ENCODE results near the gene FANCL.
"Not testable (repeated sequence)": the region's sequence is repeated elsewhere in the genome, so short reads cannot be mapped to it uniquely, and the experiment has no call there.

The FANCL gene

GRCh38 chr2:58240670-58241545 is at the start of gene FANCL:
Gene FANCL (minus strand): TSS chr2:58241325. CDS start chr2:58241313, 12 bp downstream.
- peak; percentile 93 for DNase-seq

- DNase-seq: no peak
Observed at GRCh38 chr2:58289029-58289428, 47.9 kb upstream of the FANCL start.

GRCh38 chr2:58283931-58284330 is 42.8 kb upstream of the FANCL start:
- no peak for DNase-seq

- DNase-seq: not testable (repeated sequence)
Observed at GRCh38 chr2:58275144-58275543, 34.0 kb upstream of the FANCL start.

- DNase-seq: no peak
Observed at GRCh38 chr2:58271826-58272225, 30.7 kb upstream of the FANCL start.

- DNase-seq: no peak
Observed at GRCh38 chr2:58268685-58269084, 27.6 kb upstream of the FANCL start.

GRCh38 chr2:58266211-58266610 is 25.1 kb upstream of the FANCL start:
- DNase-seq: no peak

GRCh38 chr2:58261209-58261608 is 20.1 kb upstream of the FANCL start:
- DNase-seq: no peak

- DNase-seq: not testable (repeated sequence)
Observed at GRCh38 chr2:58258456-58258855, 17.3 kb upstream of the FANCL start.

GRCh38 chr2:58251331-58252201 is 10.4 kb upstream of the FANCL start:
- DNase-seq: not testable (repeated sequence)

GRCh38 chr2:58241546-58241864 is 380 bp upstream of the FANCL start:
- DNase-seq: no peak

- peak; percentile 32 for DNase-seq
Observed at GRCh38 chr2:58239243-58239925, 1.7 kb downstream of the FANCL start.

GRCh38 chr2:58237741-58238140 is 3.4 kb downstream of the FANCL start:
- peak; percentile 32 for DNase-seq

- DNase-seq: no peak
Observed at GRCh38 chr2:58235984-58236383, 5.1 kb downstream of the FANCL start.

- DNase-seq: no peak
Observed at GRCh38 chr2:58235170-58235569, 6.0 kb downstream of the FANCL start.

- DNase-seq: no peak
Observed at GRCh38 chr2:58228299-58228698, 12.8 kb downstream of the FANCL start.

- DNase-seq: no peak
Observed at GRCh38 chr2:58227171-58227917, 13.8 kb downstream of the FANCL start.

GRCh38 chr2:58221909-58222308 is 19.2 kb downstream of the FANCL start:
- no peak for DNase-seq

- DNase-seq: peak; percentile 55
Observed at GRCh38 chr2:58215429-58215828, 25.7 kb downstream of the FANCL start.

- DNase-seq: not testable (repeated sequence)
Observed at GRCh38 chr2:58210951-58211568, 30.1 kb downstream of the FANCL start.

- peak; percentile 18 for DNase-seq
Observed at GRCh38 chr2:58207189-58207588, 33.9 kb downstream of the FANCL start.

- DNase-seq: peak; percentile 10
Observed at GRCh38 chr2:58206785-58207184, 34.3 kb downstream of the FANCL start.
